Measurements from ENCODE around the gene KDM5B. TPM values are rescaled to one million over a fixed set of nuclear protein-coding genes. Genes with fewer than 3 reads are reported as not detected.
"Not testable (repeated sequence)": the region's sequence is repeated elsewhere in the genome, so short reads cannot be mapped to it uniquely, and the experiment has no call there.

Gene KDM5B
- total RNA-seq, 1 experiment from 2014 or later = 44.6 TPM

GRCh38 chr1:202798260-202798659, 10.0 kb downstream of the KDM5B start:
- intact Hi-C loops (cut with micrococcal nuclease) = no loop called here
- H3K4me3 ChIP-seq (replicated peaks in 1 of 2; ENCODE audit: low read depth in 1 of 2, low read length in 2 of 2) = no peak overlapping the region
- no peaks in the 10 kb centered on the region for H3K27me3 ChIP-seq (ENCODE audit: insufficient read depth, low read length)
- BruUV-seq (replicated peaks) = no TSS peak
- no peaks in the 10 kb centered on the region for H3K9me2 ChIP-seq (ENCODE audit: insufficient read depth)
- DNase-seq (ENCODE audit: low read depth, low spot score) (no peak), ATAC-seq (no peak)
- no peak overlapping the region for H3K27ac ChIP-seq (ENCODE audit: low read depth, low read length)
- no peaks in the 10 kb centered on the region for H4K20me1 ChIP-seq (ENCODE audit: insufficient read depth)
- H3K79me2 ChIP-seq (ENCODE audit: insufficient read depth, low read length) = peaks cover 13% of the 10 kb centered on the region
- H3K4me1 ChIP-seq (ENCODE audit: control insufficient read depth in 1 of 2, insufficient read depth in 2 of 2, low read length in 2 of 2) = peaks cover 12 to 13% of the 10 kb centered on the region in 2 experiments
- H2AFZ ChIP-seq (ENCODE audit: low read depth, low read length, poor library complexity, severe bottlenecking) = no peak overlapping the region
- no peaks in the 10 kb centered on the region for H3K9me3 ChIP-seq (ENCODE audit: control insufficient read depth in 1 of 2, insufficient read depth in 1 of 2, low read depth in 1 of 2, low read length in 2 of 2)
- POLR2A ChIA-PET = no interaction called here
- H3K36me3 ChIP-seq (ENCODE audit: control insufficient read depth in 1 of 2, insufficient read depth in 2 of 2, low read length in 2 of 2) = no peaks in the 10 kb centered on the region
- H3K9ac ChIP-seq (ENCODE audit: low read length) = no peak overlapping the region
- no peak overlapping the region for H3K4me2 ChIP-seq (ENCODE audit: low read length)
- CTCF ChIA-PET = no interaction called here
- TF ChIP-seq SP1 (IDR thresholded peaks at IDR 0.05; ENCODE audit: low read depth) (no peak), EZH2 (IDR thresholded peaks at IDR 0.05) (no peak), MAX (IDR thresholded peaks at IDR 0.05) (no peak), SRF (IDR thresholded peaks at IDR 0.05; ENCODE audit: low read depth) (no peak), POLR2A (IDR thresholded peaks at IDR 0.05; ENCODE audit: borderline replicate concordance, extremely low read depth, insufficient read depth, insufficient read length) (no peak)
- RAD21 ChIA-PET (ENCODE audit: low non-redundant PET in 1 of 2, low total read pairs in 2 of 2, uncharacterized antibody in 2 of 2, unreplicated experiment in 2 of 2) = no interaction called here

GRCh38 chr1:202796670-202797069, 11.6 kb downstream of the KDM5B start:
- Histone ChIP-seq H3K27me3 (ENCODE audit: insufficient read depth, low read length) (no peaks in the 10 kb centered on the region), H3K9me2 (ENCODE audit: insufficient read depth) (no peaks in the 10 kb centered on the region), H3K9ac (ENCODE audit: low read length) (no peak overlapping the region), H3K79me2 (ENCODE audit: insufficient read depth, low read length) (peaks cover 10% of the 10 kb centered on the region), H3K4me3 (replicated peaks in 1 of 2; ENCODE audit: low read depth in 1 of 2, low read length in 2 of 2) (no peak overlapping the region), H4K20me1 (ENCODE audit: insufficient read depth) (no peaks in the 10 kb centered on the region), H2AFZ (ENCODE audit: low read depth, low read length, poor library complexity, severe bottlenecking) (no peak overlapping the region), H3K9me3 (ENCODE audit: control insufficient read depth in 1 of 2, insufficient read depth in 1 of 2, low read depth in 1 of 2, low read length in 2 of 2) (no peaks in the 10 kb centered on the region), H3K4me2 (ENCODE audit: low read length) (no peak overlapping the region), H3K4me1 (ENCODE audit: control insufficient read depth in 1 of 2, insufficient read depth in 2 of 2, low read length in 2 of 2) (no peaks in the 10 kb centered on the region), H3K36me3 (ENCODE audit: control insufficient read depth in 1 of 2, insufficient read depth in 2 of 2, low read length in 2 of 2) (no peaks in the 10 kb centered on the region), H3K27ac (ENCODE audit: low read depth, low read length) (no peak overlapping the region)
- BruUV-seq (replicated peaks) = no TSS peak
- RAD21 ChIA-PET (ENCODE audit: low non-redundant PET in 1 of 2, low total read pairs in 2 of 2, uncharacterized antibody in 2 of 2, unreplicated experiment in 2 of 2) = no interaction called here
- intact Hi-C loops (cut with micrococcal nuclease) = no loop called here
- DNase-seq (ENCODE audit: low read depth, low spot score) = no peak
- CTCF ChIA-PET = no interaction called here
- ATAC-seq = no peak
- TF ChIP-seq SIN3A (IDR thresholded peaks at IDR 0.05; ENCODE audit: low read depth) = no peak
- TF ChIP-seq REST (IDR thresholded peaks at IDR 0.05; ENCODE audit: low read depth) = no peak
- TF ChIP-seq FOSL1 (IDR thresholded peaks at IDR 0.05; ENCODE audit: low read depth) = no peak
- no peak for TF ChIP-seq YY1 (IDR thresholded peaks at IDR 0.05; ENCODE audit: extremely low read depth, insufficient replicate concordance, low read depth, low read length)
- POLR2A ChIA-PET = interaction anchor here (1.0 kb wide), 1 partner anchor 12 kb away, joined by 3 read pairs; the partner anchor contains the start of gene KDM5B

GRCh38 chr1:202794931-202795330, 13.3 kb downstream of the KDM5B start:
- H4K20me1 ChIP-seq (ENCODE audit: insufficient read depth); H3K4me1 ChIP-seq (ENCODE audit: control insufficient read depth in 1 of 2, insufficient read depth in 2 of 2, low read length in 2 of 2); H3K9ac ChIP-seq (ENCODE audit: low read length); DNase-seq (ENCODE audit: low read depth, low spot score); H3K36me3 ChIP-seq (ENCODE audit: control insufficient read depth in 1 of 2, insufficient read depth in 2 of 2, low read length in 2 of 2); H3K4me2 ChIP-seq (ENCODE audit: low read length); H3K9me3 ChIP-seq (ENCODE audit: control insufficient read depth in 1 of 2, insufficient read depth in 1 of 2, low read depth in 1 of 2, low read length in 2 of 2); intact Hi-C loops (cut with micrococcal nuclease); BruUV-seq (replicated peaks); H3K9me2 ChIP-seq (ENCODE audit: insufficient read depth); H3K4me3 ChIP-seq (replicated peaks in 1 of 2; ENCODE audit: low read depth in 1 of 2, low read length in 2 of 2); H2AFZ ChIP-seq (ENCODE audit: low read depth, low read length, poor library complexity, severe bottlenecking); CTCF ChIA-PET; RAD21 ChIA-PET (ENCODE audit: low non-redundant PET in 1 of 2, low total read pairs in 2 of 2, uncharacterized antibody in 2 of 2, unreplicated experiment in 2 of 2); H3K27ac ChIP-seq (ENCODE audit: low read depth, low read length); H3K27me3 ChIP-seq (ENCODE audit: insufficient read depth, low read length); H3K79me2 ChIP-seq (ENCODE audit: insufficient read depth, low read length); POLR2A ChIA-PET; ATAC-seq: not testable (repeated sequence)

Data from HCT116 (cell line).